OCI-LY3 (cell line): Measurements from ENCODE around the gene DAB1.

ENCODE experiments used
- H2AFZ ChIP-seq: fragments of 200-600, 300-600 bp; shearing (Covaris generic); 2 replicates; pipeline ENCODE4 v1.6.0; 2014; ENCODE audit warnings: antibody characterized with exemption, low read depth, low read length
- H3K27ac ChIP-seq: fragments of 200-600, 300-600 bp; sonication (generic); 2 replicates; pipeline ENCODE4 v1.5.1; 2014; ENCODE audit warnings: mild to moderate bottlenecking, low read length, moderate library complexity, mixed read lengths
- H3K27me3 ChIP-seq: fragments of 200-600, 300-600 bp; sonication (generic); 2 replicates; pipeline ENCODE4 v1.6.1; 2014; ENCODE audit warnings: low read depth, low read length, mixed read lengths
- H3K36me3 ChIP-seq: fragments of 200-600, 300-600 bp; sonication (generic); replicated peaks from 2 replicates; pipeline ENCODE3; 2014; ENCODE audit warnings: low read depth, low read length, mixed read lengths
- H3K4me1 ChIP-seq: fragments of 300-600, 200-600 bp; sonication (generic); 2 replicates; pipeline ENCODE4 v1.6.1; 2014; ENCODE audit warnings: low read length, mixed read lengths
- H3K4me2 ChIP-seq: fragments of 200-600, 300-600 bp; sonication (generic); 2 replicates; pipeline ENCODE4 v1.6.1; 2014; ENCODE audit warnings: low read length, mixed read lengths
- H3K4me3 ChIP-seq: fragments of 300-600, 200-600 bp; sonication (generic); 2 replicates; pipeline ENCODE4 v1.5.1; 2014; ENCODE audit warnings: antibody characterized with exemption, mild to moderate bottlenecking, low read length, moderate library complexity
- H3K79me2 ChIP-seq: fragments of 300-600, 200-600 bp; shearing (Covaris generic); 2 replicates; pipeline ENCODE4 v1.6.1; 2014; ENCODE audit warnings: mild to moderate bottlenecking, low read length, mixed read lengths
- H3K9ac ChIP-seq: fragments of 300-600, 200-600 bp; shearing (Covaris generic); 2 replicates; pipeline ENCODE4 v1.6.0; 2014; ENCODE audit warnings: mild to moderate bottlenecking, low read length, moderate library complexity
- H3K9me3 ChIP-seq: fragments of 200-600, 300-600 bp; shearing (Covaris generic); 2 replicates; pipeline ENCODE4 v1.6.1; 2014; ENCODE audit warnings: low read length, mixed read lengths; ENCODE audit not compliant: insufficient read depth
- H4K20me1 ChIP-seq: fragments of 200-600, 300-600 bp; sonication (generic); 2 replicates; pipeline ENCODE4 v1.6.1; 2016; ENCODE audit warnings: low read length, mixed read lengths; ENCODE audit not compliant: insufficient read depth
- EZH2phosphoT487 ChIP-seq: fragments of 200-600 bp; shearing (Covaris generic); IDR thresholded peaks from 2 replicates; pipeline ENCODE4 v1.6.1; 2018; ENCODE audit warnings: antibody characterized with exemption, mixed run types, low read depth
- TF ChIP-seq, protein P1 (sequence below): fragments of 200-600, 300-600 bp; sonication (generic); IDR thresholded peaks from 2 replicates; pipeline ENCODE4 v1.5.1; 2014; ENCODE audit warnings: antibody characterized with exemption, low read length, low read depth

DAB1 gene

DNA sequence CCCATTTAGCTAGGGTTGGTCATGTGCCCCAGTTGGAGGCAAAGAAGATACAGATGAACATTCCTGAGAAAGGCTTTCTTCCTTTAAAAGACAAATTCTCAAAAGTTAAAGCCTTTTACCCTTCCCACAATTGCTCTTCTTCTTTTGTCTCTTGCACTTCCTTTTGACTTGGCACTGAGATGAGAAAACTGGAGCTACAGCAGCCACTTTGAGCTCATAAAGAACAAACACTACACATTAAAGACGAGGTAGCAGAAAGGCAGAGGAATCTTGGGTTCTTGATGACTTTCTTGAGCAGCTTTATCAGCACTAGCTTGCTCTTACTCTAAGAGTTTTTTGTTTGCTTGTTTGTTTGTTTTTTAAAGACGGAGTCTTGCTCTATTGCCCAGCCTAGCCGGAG, 92.2 kb downstream of the DAB1 start:
- H3K9me3 ChIP-seq, result no peaks in the 10 kb centered on the region
- H3K36me3 ChIP-seq, result no peaks in the 10 kb centered on the region
- H4K20me1 ChIP-seq, result no peaks in the 10 kb centered on the region
- H3K79me2 ChIP-seq, result no peaks in the 10 kb centered on the region
- no peak overlapping the region for H3K4me2 ChIP-seq
- no peaks in the 10 kb centered on the region for H3K27me3 ChIP-seq
- no peak overlapping the region for H3K27ac ChIP-seq
- TF ChIP-seq, protein P1, sequence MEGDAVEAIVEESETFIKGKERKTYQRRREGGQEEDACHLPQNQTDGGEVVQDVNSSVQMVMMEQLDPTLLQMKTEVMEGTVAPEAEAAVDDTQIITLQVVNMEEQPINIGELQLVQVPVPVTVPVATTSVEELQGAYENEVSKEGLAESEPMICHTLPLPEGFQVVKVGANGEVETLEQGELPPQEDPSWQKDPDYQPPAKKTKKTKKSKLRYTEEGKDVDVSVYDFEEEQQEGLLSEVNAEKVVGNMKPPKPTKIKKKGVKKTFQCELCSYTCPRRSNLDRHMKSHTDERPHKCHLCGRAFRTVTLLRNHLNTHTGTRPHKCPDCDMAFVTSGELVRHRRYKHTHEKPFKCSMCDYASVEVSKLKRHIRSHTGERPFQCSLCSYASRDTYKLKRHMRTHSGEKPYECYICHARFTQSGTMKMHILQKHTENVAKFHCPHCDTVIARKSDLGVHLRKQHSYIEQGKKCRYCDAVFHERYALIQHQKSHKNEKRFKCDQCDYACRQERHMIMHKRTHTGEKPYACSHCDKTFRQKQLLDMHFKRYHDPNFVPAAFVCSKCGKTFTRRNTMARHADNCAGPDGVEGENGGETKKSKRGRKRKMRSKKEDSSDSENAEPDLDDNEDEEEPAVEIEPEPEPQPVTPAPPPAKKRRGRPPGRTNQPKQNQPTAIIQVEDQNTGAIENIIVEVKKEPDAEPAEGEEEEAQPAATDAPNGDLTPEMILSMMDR, result no peak
- TF ChIP-seq EZH2phosphoT487, result no peak
- H2AFZ ChIP-seq, result no peak overlapping the region
- no peaks in the 10 kb centered on the region for H3K4me1 ChIP-seq
- H3K4me3 ChIP-seq, result no peak overlapping the region
- no peak overlapping the region for H3K9ac ChIP-seq

DNA sequence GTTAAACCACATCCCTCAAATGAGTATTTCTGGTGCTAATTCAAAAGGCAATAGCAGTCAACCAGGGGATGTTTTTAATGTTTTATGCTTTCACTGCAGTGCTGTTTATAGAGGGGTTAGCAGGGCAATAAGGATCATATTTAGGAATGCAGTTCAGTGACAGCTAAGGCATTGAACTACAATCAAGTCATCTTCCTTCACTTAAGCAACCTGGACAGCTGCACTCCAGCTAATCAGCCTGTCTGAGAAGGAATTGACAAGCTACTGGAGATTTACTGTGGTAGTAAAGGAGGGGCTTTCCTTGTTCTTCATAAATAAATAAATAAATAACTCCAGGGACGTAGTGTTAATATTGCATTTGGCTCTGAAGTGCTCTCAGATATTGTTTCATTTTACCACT, 93.9 kb downstream of the DAB1 start:
- H3K9ac ChIP-seq, result no peak overlapping the region
- H3K4me2 ChIP-seq, result no peak overlapping the region
- no peaks in the 10 kb centered on the region for H3K36me3 ChIP-seq
- H3K4me3 ChIP-seq, result no peak overlapping the region
- no peak overlapping the region for H2AFZ ChIP-seq
- H3K79me2 ChIP-seq, result no peaks in the 10 kb centered on the region
- no peaks in the 10 kb centered on the region for H4K20me1 ChIP-seq
- no peak overlapping the region for H3K27ac ChIP-seq
- no peaks in the 10 kb centered on the region for H3K27me3 ChIP-seq
- TF ChIP-seq, protein P1, result no peak
- no peak for TF ChIP-seq EZH2phosphoT487
- no peaks in the 10 kb centered on the region for H3K4me1 ChIP-seq
- no peaks in the 10 kb centered on the region for H3K9me3 ChIP-seq

DNA sequence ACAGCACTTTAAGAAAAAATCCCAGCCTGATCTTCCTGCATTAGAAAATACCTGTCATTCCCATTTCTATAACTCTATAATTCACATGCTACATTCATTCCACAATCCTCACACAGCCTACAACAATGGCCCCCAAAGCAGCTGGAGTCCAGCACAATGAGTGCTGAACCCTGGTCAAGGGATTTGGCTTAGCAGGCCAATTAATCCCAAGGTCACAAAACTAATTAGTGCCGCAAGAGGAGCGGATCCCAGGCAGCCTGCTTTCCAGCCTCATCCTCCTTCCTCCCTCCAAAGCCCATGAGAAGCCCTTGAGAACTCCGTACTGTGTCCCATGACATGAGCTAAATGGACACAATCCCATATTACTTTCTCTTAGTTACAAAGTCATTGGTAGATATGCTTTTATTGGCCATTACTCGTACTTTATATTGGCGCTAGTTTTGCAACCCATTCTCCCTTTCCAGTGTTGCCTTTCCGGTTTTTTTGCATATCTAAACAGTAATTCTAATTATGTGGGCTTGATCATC, 94.8 kb downstream of the DAB1 start:
- H3K9me3 ChIP-seq, result no peaks in the 10 kb centered on the region
- no peak overlapping the region for H3K9ac ChIP-seq
- no peak overlapping the region for H3K4me3 ChIP-seq
- no peaks in the 10 kb centered on the region for H4K20me1 ChIP-seq
- no peak overlapping the region for H3K27ac ChIP-seq
- no peaks in the 10 kb centered on the region for H3K36me3 ChIP-seq
- no peak overlapping the region for H2AFZ ChIP-seq
- TF ChIP-seq, protein P1, result no peak
- TF ChIP-seq EZH2phosphoT487, result no peak
- H3K27me3 ChIP-seq, result no peaks in the 10 kb centered on the region
- no peaks in the 10 kb centered on the region for H3K4me1 ChIP-seq
- no peak overlapping the region for H3K4me2 ChIP-seq
- no peaks in the 10 kb centered on the region for H3K79me2 ChIP-seq

DNA sequence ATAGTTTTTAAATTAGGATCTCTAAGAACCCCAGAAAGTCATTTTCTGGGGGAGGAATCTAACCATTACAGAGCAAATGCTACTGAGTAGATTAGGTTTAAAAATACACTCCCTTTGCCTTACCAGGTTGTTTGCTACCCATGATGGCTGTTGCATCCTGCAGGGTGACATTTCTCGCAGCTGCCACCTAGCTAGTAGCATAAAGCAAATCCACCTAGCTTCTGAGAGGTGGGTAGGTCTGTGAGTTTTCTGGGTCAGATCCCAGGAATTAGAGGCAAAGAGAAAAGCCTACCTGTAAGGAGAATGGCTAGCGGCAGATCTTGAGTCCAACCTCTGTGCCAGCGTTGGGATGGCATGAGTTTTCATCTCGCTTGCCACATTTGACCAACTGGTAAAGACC, 95.9 kb downstream of the DAB1 start:
- H3K27me3 ChIP-seq, result no peaks in the 10 kb centered on the region
- TF ChIP-seq, protein P1, result no peak
- H3K79me2 ChIP-seq, result no peaks in the 10 kb centered on the region
- H3K9ac ChIP-seq, result no peak overlapping the region
- no peak overlapping the region for H3K27ac ChIP-seq
- no peak overlapping the region for H3K4me2 ChIP-seq
- no peaks in the 10 kb centered on the region for H3K4me1 ChIP-seq
- H3K36me3 ChIP-seq, result no peaks in the 10 kb centered on the region
- no peaks in the 10 kb centered on the region for H3K9me3 ChIP-seq
- no peaks in the 10 kb centered on the region for H4K20me1 ChIP-seq
- no peak overlapping the region for H3K4me3 ChIP-seq
- no peak overlapping the region for H2AFZ ChIP-seq
